Activated CD4-positive, alpha-beta T cell treated with anti-CD3 and anti-CD28 coated beads, Interleukin-2, Interleukin-6, amounts not matched to agents 100 ng/mL and 50 ng/mL, durations not matched to agents 16 hours and 8 hours (primary cell): Measurements from ENCODE around the gene NOSTRIN.
"Not testable (repeated sequence)": the region's sequence is repeated elsewhere in the genome, so short reads cannot be mapped to it uniquely, and the experiment has no call there.

Experiments used
- DNase-seq: peaks from one replicate; pipeline ENCODE4 v3.0.0-alpha.2; 2020

The NOSTRIN gene

GRCh38 chr2:168819829-168820489 is 17.5 kb downstream of the NOSTRIN start:
- DNase-seq, result no peak

GRCh38 chr2:168821577-168821976 is 19.1 kb downstream of the NOSTRIN start:
- DNase-seq, result no peak

DNA sequence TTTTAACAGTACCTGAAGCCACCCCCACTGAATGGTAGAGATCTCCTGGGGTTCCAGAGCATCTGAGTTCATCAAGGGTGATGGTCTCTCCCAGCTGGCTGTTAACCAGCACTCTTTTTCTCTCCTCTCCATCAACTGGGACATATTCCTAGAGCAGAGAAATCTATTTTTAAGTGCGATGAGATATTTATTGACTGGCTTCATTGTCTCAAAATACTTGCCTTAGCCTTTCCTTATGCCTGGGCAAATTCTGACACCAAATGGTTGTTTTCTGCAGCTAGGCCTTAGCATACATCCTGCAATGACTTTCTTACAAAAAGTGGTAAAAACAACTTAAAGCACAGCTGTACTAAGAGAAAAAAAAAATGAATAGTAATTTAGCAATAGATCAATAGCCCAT is 19.6 kb downstream of the NOSTRIN start:
- no peak for DNase-seq

GRCh38 chr2:168825126-168825525 is 22.7 kb downstream of the NOSTRIN start:
- no peak for DNase-seq

DNA sequence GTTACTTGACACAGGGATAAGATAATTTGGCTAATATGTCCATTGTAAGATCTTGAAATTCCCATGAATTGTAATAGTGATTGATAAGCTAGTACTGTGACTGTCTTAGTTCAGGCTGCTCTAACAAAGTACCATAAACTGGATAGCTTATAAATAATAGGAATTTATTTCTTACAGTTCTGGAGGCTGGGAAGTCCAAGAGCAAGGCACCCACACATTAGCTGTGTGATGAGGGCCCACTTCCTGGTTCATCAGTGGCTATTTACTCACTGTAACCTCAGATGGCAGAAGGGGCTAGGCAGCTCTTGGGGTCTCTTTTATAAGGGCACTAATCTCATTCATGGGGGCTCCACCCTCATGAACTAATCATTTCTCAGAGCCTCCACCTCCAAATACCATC is 28.5 kb downstream of the NOSTRIN start:
- no peak for DNase-seq

GRCh38 chr2:168831662-168832061 is 29.2 kb downstream of the NOSTRIN start:
- no peak for DNase-seq

DNA sequence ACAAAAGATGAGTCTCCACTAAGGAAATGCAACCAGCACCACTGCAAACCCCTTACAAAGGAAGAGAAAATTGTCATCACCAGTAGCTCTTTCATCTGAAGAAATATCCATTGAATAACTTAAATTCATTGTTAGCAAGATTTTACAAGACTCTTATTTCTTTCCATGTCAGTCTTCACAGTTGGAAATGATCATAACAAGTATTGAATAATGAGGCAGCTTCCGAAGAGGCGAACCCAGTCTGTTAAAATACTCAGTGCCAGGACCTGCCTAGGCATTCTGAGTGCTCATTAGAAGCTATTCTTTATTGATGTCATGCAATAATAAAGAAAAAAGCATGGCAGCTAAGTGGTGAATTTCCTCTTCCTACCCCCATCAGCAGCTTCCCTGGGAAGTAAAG is 33.5 kb downstream of the NOSTRIN start:
- no peak for DNase-seq

- DNase-seq, result no peak
These were observed 39.0 kb downstream of the NOSTRIN start for GRCh38 chr2:168841445-168841844.

DNA sequence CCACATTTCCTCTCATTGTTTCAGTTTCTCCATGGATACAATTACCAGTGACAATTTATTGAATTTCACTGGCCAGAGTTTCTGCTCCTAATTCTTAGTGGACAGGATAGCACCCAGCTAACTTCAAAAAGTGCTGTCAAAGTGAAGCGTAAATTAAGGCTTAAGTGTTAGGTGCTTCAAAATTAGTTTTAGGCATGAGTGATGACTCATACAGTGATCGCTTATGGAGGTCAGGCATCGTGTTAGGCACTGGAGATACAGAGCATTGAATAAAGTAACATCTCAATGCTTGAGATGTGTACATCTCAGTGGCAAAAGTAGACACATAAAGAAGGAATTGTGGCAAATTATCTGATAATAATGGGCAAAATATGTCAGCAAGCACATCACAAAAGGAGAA is 40.8 kb downstream of the NOSTRIN start:
- DNase-seq, result no peak

DNA sequence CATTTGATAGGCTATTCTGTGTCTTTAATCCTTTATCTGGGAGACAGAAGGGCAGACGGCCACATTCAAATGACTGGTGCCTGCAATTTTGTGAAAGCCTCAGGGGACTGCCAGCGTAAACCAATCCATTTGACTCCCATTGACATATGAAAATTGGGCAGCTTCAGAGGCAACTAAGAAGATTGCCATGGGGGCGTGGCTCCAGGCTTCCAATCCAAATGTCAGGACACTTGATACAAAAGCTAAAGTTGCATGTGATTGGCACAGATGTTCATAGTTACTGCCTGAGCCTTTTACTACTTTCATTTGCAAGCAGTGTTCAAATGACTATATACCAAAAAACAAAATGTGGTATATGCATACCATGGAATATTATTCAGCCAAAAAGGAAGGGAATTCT is 45.8 kb downstream of the NOSTRIN start:
- DNase-seq, result no peak

GRCh38 chr2:168849610-168850009 is 47.2 kb downstream of the NOSTRIN start:
- no peak for DNase-seq

DNA sequence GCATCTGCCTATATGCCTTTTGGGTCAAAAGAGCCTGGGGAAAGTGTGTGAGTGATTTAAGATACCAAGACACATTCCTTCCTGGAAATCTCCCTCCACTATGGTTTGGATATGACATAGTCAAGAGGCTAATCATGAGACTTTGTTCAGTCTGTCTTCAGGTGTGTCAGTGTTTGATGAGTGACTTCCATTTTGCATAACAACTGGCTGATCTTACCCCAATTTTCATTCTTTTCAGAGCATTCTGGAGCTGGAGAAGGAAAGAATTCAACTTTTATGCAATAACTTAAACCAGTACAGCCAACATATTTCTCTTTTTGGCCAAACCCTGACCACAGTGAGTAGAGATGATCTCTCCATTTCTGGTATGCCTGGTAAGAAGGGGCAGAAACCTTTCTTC is 48.4 kb downstream of the NOSTRIN start:
- DNase-seq, result no peak

DNA sequence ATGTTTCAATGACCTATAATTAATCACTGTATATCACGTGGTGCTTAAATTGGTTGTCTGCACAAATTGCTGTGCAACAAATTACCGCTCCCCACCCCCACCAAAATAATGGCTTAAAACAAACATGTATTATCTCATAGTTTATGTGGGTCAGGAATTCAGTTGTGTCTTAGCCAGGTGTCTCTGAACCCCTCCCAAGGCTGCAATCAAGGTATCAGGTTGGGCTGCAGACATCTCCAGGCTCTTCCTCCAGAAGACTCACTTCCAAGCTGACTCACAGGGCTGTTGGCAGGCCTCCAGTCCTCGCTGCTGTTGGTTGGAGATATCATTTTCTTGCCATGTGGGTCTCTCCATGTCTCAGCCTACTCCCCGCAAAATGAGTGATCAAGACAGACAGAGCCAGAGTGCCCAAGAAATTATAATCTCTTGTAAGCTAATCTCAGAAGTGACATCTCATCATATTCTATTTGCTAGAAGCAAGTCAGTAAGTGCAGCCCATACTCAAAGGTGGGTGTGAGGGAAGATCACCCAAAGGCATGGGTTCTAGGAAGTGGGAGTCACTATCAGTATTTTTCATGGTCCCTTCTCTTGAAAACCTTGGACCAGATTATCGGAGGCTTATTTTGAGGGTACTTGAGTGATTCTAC is 49.4 kb downstream of the NOSTRIN start:
- no peak for DNase-seq

- no peak for DNase-seq
These were observed 50.0 kb downstream of the NOSTRIN start for GRCh38 chr2:168852481-168852880.

DNA sequence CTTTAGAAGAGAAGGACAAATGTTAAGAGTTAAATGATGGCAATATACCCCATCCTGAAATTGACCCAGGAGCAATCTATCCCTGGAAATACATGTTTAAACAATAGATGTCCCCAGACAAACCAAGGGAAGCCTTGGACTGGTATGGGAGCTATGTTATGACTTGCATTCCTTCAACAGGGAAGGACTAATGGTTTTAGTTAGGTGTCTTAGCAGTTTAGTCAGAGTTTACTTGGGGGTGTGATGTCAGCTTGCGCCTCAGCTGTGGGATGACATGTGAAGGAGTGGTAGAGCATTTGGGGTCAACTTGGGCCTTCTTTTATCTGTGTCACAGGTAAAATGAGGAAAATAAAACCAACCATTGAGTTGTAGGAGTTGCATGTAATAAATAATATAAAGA is 51.0 kb downstream of the NOSTRIN start:
- no peak for DNase-seq

DNA sequence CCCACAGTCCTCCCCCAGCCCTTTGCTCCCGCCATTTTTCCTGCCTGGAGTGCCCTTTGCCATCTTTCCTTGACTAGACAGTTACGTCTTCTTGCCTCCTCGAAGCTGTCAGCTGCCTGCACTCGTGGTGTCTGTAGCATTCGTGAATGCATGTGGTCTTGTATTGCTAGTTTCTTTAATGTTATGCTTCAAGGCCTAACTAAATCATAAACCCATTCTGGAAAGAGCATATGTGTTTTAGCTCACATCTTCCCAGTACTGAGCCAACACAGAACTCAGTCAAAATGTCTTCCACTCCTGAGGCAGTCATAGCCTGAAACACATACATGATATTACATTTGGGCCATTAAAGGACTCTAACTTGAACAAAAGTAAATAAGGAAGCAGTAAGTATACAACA is 52.2 kb downstream of the NOSTRIN start:
- no peak for DNase-seq

DNA sequence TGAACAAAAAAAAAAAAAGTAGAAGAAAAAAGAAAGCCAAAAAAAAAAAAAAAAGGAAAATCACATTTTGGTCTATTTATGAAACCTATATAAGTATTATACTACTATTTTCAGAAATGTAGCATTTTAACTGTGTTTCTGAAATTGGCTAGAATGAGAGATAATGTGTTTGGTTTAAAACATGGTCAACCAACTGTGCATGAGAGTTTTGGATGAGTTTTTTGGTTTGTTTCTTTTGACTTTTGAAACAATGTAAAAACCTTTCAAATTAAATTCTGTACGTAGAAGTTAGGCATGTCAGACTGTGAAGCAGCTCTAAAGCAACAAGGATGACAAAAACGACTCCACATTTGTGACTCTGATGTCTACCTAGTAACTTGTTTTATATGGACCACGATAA is 53.2 kb downstream of the NOSTRIN start:
- no peak for DNase-seq

DNA sequence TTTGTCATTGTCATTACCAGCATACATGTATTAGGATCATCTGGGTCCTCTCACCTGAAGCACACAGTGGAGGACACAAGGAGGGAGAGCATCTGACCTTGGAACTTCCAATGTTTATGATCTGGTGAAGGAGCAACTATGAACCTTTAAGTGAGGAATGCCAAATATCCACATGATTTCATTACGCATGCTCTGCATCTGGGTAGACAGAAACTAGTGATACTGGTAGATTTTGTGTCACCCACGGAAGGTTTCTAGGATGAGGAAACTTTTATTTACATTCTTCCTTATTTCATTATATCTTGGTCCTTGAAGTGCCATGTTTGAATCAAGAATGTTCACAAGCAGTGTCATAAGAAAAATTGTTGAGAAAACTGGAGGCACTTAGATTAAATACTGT is 55.7 kb downstream of the NOSTRIN start:
- no peak for DNase-seq

GRCh38 chr2:168867164-168867563 is 64.7 kb downstream of the NOSTRIN start:
- DNase-seq, result not testable (repeated sequence)

- not testable (repeated sequence) for DNase-seq
These were observed 67.9 kb downstream of the NOSTRIN start for GRCh38 chr2:168870369-168870768.

- DNase-seq, result not testable (repeated sequence)
These were observed 68.4 kb downstream of the NOSTRIN start for GRCh38 chr2:168870824-168871223.

DNA sequence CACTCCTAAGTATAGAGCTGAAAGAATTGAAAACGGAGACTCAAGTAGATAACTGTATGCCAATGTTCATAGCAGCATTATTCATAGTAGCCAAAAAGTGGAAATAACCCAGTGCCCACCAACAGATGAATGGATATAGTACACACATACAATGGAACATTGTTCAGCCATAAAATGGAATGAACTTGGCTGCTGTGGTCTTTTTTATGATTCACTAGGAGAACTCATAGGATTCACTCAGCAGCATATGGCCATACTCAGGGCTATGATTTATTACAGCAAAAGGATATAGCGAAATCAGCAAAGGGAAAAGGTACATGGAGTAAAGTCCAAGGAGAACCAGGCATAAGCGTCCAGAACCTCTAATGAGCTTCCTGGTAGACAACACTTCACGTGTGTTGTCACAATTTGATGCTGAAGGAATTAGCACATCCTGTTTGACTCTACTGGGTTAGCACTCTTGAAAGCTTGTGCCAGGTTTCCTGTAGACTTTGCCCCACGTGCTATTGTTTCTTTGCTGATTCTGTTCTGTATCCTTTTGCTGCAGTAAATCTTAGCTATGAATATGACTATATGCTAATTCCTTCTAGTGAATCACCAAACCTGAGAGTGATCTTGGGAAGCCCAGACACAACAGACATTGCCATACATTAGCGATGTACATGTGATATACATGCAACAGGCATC is 72.1 kb downstream of the NOSTRIN start:
- no peak for DNase-seq

GRCh38 chr2:168882163-168882562 is 79.7 kb downstream of the NOSTRIN start:
- DNase-seq, result not testable (repeated sequence)

DNA sequence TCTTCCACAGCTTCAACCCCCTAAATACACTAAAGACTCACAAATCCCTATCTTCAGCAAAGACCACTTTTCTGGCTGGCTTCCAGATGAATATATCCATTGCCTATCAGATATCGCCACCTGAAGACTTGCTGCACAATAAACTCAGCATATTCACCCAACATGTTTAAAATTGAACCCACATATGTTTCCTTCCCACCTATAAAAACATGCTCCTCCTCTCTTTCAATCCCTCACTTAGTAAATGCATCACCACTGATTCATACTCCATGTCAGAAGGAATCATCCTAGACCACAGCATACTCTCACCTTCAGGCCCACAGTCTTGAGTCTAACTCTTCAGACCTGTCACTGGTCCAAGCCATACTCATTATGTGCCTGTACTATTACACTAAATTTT is 82.5 kb downstream of the NOSTRIN start:
- no peak for DNase-seq
